H4 (cell line): ENCODE measurements around the gene WDR38. TPM values are rescaled to one million over a fixed set of nuclear protein-coding genes. Genes with fewer than 3 reads are reported as not detected.
A peak's percentile ranks its signal among the peaks of the same experiment; 100 is the strongest.
"Not testable (repeated sequence)": the region's sequence is repeated elsewhere in the genome, so short reads cannot be mapped to it uniquely, and the experiment has no call there.

ENCODE experiments used
- DNase-seq: peaks from one replicate; pipeline ENCODE4 v3.0.0-alpha.2; 2015; ENCODE audit warnings: low spot score
- total RNA-seq: library from RNA; depleted of rRNA; stranded (reverse); fragments of >200 nt; shearing (Covaris generic); gene quantifications from 2 replicates; pipeline ENCODE4 v1.2.3, GENCODE V29; 2014

The WDR38 gene
- total RNA-seq, 1 experiment from 2014 or later, result not detected

- DNase-seq, result no peak
These were observed 21.5 kb upstream of the WDR38 start for GRCh38 chr9:124831642-124832364.

GRCh38 chr9:124834591-124834990 is 18.7 kb upstream of the WDR38 start:
- DNase-seq, result no peak

GRCh38 chr9:124835026-124835557 is 18.2 kb upstream of the WDR38 start:
- DNase-seq, result peak; percentile 43

DNA sequence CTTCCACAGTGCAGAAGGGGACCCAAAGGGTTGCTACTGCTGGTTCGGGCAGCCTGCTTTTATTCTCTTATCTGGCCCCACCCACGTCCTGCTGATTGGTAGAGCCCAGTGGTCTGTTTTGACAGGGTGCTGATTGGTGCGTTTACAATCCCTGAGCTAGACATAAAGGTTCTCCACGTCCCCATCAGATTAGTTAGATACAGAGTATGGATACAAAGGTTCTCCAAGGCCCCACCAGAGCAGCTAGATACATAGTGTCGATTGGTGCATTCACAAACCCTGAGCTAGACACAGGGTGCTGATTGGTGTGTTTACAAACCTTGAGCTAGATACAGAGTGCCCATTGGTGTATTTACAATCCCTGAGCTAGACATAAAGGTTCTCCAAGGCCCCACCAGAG is 15.1 kb upstream of the WDR38 start:
- DNase-seq, result not testable (repeated sequence)

DNA sequence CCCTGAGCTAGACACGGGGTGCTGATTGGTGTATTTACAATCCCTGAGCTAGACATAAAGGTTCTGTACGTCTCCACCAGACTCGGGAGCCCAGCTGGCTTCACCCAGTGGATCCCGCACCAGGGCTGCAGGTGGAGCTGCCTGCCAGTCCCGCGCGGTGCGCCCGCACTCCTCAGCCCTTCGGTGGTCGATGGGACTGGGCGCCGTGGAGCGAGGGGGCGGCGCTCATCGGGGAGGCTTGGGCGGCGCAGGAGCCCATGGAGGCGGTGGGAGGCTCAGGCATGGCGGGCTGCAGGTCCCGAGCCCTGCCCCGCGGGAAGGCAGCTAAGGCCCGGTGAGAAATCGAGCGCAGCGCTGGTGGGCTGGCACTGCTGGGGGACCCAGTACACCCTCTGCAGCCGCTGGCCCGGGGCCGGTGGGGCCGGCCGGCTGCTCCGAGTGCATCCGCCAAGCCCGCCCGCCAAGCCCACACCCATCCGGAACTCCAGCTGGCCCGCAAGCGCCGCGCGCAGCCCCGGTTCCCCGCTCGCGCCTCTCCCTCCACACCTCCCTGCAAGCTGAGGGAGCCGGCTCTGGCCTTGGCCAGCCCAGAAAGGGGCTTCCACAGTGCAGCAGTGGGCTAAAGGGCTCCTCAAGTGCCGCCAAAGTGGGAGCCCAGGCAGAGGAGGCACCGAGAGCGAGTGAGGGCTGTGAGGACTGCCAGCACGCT is 14.5 kb upstream of the WDR38 start:
- not testable (repeated sequence) for DNase-seq

DNA sequence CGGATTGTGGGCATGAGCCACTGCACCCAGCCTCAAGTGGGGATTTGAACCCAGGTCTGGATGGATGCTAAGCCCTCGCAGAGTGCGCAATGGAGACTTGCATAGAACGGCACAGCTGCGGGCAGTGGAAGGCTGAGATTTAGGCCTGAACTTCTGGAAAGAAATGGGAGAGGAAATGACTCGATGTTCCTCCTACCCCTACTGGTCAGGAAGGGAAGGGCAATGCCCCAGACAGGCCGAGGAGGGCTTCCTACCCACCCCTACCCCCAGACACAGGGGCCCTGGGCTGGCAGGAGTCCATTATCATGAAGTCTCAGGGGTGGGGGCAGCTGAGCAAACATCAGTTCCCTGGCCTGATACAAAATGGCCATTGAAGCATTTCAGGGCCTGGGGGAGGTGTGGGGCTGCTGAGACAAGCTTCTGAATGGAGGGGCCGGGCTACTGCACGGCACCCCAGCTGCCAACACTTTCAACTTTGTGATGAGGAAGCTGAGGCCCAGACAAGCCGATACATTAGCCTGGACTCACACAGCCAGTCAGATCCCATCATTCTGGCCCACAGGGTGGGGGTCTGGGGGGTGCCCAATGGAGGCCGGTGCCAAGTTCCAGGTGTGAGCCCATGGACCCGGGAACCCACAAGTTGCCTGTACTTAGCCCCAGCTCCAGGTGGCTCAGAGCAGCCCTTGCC is 13.5 kb upstream of the WDR38 start:
- DNase-seq, result no peak

DNA sequence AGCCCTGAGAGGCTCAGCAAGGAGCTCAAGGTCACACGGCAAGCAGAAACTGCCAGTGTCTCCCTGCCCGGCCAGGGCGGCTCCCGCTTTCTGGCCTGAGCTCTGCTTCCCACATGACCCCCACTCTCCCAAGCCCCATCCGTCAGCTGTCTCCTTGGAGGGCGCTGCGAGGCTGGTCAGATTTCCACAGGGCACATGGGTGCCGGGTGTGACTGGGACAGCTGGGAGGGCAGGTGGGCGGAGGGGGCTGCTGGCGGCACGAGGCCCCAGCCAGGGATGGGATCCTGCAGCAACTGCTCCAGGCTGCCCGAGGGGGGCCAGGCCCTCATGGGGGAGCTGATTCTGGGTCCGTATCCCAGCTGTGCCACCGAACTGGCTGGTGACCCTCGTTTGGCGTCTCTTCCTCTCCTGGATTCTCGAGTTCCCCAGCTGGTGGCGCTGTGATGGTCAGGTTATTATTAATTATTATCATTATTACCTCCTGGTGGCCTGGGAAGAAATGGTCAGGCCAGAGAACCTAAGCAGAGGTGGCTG is 12.9 kb upstream of the WDR38 start:
- DNase-seq, result no peak

DNA sequence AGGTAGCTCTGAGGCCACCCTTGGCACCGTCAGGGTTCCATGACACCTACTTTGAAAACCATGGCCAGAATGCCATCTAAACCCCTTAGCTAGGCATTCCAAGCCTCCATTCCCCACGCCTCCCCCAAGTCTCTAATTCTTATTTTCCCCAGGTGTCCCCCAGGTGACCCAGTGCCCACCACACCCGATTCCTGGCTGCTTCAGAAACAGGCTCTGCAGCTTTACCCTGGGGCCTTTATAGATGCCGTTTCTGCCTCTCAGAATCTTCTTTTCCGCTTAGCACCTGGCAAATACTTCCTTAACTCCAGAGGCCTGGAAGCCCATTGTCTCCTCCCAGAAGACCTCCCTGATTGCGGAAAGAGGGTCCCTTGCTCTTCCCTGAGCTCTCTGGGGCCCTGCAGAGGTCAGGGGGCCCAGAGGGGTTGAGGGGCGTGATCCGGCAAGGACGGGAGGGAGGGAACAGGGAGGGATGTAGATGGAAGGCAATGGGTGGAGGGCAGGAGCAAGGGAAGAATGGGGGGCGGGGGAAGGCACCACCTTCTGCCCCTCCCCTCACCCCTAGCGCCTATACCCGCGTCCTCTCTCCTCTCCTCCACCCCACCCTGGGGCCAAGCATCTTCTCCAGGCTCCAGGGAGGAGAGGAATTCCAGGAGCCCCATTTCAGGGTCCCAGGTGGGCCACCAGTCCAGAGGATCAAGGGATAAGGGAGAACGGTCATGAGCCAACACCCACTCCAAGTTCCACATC is 12.0 kb upstream of the WDR38 start:
- DNase-seq, result no peak

- no peak for DNase-seq
These were observed 9.7 kb upstream of the WDR38 start for GRCh38 chr9:124843456-124844034.

DNA sequence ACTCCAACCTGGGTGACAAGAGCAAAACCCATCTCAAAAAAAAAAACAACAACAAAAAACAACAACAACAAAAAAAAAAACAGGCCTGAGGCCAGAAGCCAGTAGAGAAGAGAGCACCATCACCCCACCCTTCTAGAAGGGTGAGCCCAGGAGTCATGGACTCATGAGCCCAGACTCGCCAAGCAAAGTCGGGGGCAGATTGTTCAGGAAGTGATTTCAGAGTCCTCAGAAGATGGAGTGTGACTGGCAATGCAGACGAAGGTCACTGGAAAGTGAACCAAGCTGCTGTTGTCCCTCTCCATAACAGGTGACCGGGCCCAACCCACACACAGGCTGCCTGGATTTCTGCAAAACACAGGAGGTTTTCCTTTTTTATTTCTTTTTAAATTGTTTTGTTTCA is 9.0 kb upstream of the WDR38 start:
- DNase-seq, result no peak

DNA sequence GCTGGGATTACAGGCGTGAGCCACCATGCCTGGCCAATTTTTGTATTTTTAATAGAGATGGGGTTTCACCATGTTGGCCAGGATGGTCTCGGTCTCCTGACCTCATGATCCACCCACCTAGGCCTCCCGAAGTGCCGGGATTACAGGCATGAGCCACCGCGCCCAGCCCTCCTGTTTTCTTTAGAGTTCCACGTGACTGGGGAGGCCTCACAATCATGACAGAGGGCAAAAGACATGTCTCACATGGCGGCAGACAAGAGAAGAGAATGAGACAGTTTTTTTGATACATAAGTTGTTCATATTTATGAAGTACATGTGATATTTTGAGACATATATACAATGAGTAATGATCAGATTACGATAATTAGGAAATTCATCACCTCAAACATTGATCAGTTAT is 6.8 kb upstream of the WDR38 start:
- DNase-seq, result not testable (repeated sequence)

- DNase-seq, result no peak
These were observed 6.3 kb upstream of the WDR38 start for GRCh38 chr9:124846969-124847368.

GRCh38 chr9:124849801-124850200 is 3.5 kb upstream of the WDR38 start:
- DNase-seq, result no peak

- DNase-seq, result no peak
These were observed 985 bp upstream of the WDR38 start for GRCh38 chr9:124852121-124852828.

- DNase-seq, result no peak
These were observed 414 bp downstream of the WDR38 start for GRCh38 chr9:124853605-124854143.

- DNase-seq, result no peak
These were observed 901 bp downstream of the WDR38 start for GRCh38 chr9:124854161-124854560.

DNA sequence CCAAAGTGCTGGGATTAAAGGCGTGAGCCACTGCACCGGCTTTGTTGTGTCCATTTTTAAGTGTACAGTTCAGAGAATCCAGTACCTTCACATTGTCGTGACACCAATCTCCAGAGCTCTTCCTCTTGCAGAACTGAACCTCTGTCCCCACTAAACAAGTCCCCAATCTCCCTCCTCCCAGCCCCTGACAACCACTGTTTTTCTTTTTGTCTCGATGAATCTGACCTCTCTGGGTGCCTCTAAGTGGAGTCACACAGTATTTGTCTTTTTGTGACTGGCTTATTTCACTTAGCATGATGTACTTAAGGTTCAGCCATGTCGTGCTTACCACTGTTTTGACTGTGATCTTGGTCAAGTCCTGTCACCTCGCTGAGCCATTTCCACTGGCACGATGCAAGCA is 1.6 kb downstream of the WDR38 start:
- DNase-seq, result no peak

DNA sequence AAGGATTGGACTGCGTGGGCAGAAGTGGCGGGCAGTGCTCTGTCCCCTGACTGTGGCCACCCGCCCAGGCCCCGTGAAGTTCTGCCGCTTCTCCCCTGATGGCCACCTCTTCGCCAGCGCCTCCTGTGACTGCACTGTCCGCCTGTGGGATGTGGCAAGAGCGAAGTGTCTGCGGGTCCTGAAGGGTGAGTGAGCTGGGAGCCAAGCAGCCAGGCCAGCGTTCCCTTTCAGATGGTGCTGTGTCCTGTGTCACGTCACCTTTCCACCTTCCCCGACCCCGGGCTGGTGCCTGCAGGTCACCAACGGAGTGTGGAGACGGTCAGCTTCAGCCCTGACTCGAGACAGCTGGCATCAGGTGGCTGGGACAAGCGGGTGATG is 2.3 kb downstream of the WDR38 start:
- DNase-seq, result no peak

DNA sequence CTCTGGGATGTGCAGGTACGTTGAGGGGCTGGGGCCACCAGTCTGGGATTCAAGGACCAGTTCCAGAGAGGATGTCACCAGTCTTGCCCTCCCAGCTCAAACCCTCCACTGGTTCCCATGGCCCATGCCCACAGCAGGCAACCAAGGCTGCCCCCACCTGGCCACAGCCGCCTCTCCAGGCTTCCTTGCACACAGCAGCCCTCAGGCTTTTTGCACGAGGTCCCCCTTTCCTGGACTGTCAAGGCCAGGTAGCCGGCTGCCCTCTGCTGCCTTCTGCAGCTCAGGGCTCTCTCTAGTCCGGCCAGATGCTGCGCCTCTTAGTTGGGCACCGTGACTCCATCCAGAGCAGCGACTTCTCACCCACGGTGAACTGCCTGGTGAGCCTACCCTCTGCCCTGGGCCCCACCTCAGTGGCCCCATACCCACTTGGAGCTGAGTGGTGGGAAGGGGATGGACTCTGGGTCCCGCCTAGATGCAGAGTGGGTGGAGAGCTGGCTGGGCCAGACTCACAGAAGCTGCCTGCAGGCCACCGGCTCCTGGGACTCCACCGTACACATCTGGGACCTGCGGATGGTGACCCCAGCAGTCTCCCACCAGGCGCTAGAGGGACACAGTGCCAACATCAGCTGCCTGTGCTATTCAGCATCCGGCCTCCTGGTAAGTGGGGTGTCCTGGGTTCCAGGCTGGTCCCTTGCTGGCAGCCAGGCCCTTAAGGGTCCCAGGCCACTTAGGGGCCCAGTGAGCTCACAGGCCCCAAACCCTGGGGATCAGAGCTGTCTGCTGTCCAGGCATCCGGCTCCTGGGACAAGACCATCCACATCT is 2.9 kb downstream of the WDR38 start:
- peak; percentile 54 for DNase-seq
